ENCODE measurements around the gene HES1.

GRCh38 chr3:194174980-194175379 lies 39.0 kb downstream of the HES1 start:
- TF ChIP-seq EZH2 (IDR thresholded peaks at IDR 0.05; ENCODE audit: borderline replicate concordance, insufficient read depth, low read length, poor library complexity, severe bottlenecking) (no peak), CTCF (IDR thresholded peaks at IDR 0.05; ENCODE audit: poor library complexity, severe bottlenecking) (no peak), RAD21 (conservative IDR thresholded peaks at IDR 0.05) (no peak), REST (IDR thresholded peaks at IDR 0.05; ENCODE audit: borderline replicate concordance) (no peak), SMC3 (conservative IDR thresholded peaks at IDR 0.05; ENCODE audit: poor library complexity) (no peak)

Data from neural cell (in vitro differentiated cells).